ENCODE measurements around the gene GPRC5D. TPM values are rescaled to one million over a fixed set of nuclear protein-coding genes. Genes with fewer than 3 reads are reported as not detected.

Gene GPRC5D
- total RNA-seq (not detected), polyA plus RNA-seq (ENCODE audit: insufficient read length in 6 of 6) (1 to 10 TPM in 2 of 6 donors, under 1 TPM in 4; 0.69 to 1.7 (median 0.84) TPM)
- long read RNA-seq, donor 1, result 0 reads
- long read RNA-seq, donor 2, result 0 reads
- long read RNA-seq, donor 3, result 0 reads
- long read RNA-seq, donor 4, result 0 reads
- long read RNA-seq, donor 5, result 0 reads
- long read RNA-seq, donor 6, result 0 reads
- long read RNA-seq, donor 7, result 0 reads
- long read RNA-seq, donor 8, result 0 reads
- long read RNA-seq, donor 9, result 0 reads
- long read RNA-seq, donor 10, result 0 reads
- long read RNA-seq, donor 11, result 0 reads
- long read RNA-seq, donor 12, result 0 reads

GRCh38 chr12:12952036-12952435 lies at the start of gene GPRC5D:
GPRC5D (minus strand) TSS chr12:12952170; CDS start chr12:12950384, 1,786 bp downstream.
- peaks cover 0 to 7% of the 10 kb centered on the region in 2 donors for H3K36me3 ChIP-seq
- no peaks in the 10 kb centered on the region for H3K9me3 ChIP-seq
- no peak for TF ChIP-seq CTCF (IDR thresholded peaks at IDR 0.05)
- H3K4me3 ChIP-seq, result no peak within 1 kb of the TSS
- H3K27me3 ChIP-seq, result no peaks in the 10 kb centered on the region
- ATAC-seq (no peak), DNase-seq (no peak)
- no peak within 1 kb of the TSS for H3K27ac ChIP-seq
- no peaks in the 10 kb centered on the region for H3K4me1 ChIP-seq
- intact Hi-C loops (cut with DNase I), result no loop called here

- H3K9me3 ChIP-seq, result no peaks in the 10 kb centered on the region
- ATAC-seq (no peak), DNase-seq (no peak)
- TF ChIP-seq CTCF (IDR thresholded peaks at IDR 0.05), result no peak
- peak overlapping the region; percentile 67 to 83 for H3K4me3 ChIP-seq
- H3K27me3 ChIP-seq, result no peaks in the 10 kb centered on the region
- peaks cover 10 to 51% of the 10 kb centered on the region in 2 donors for H3K4me1 ChIP-seq
- peak overlapping the region; percentile 92 to 95 for H3K27ac ChIP-seq
- intact Hi-C loops (cut with DNase I), result loop anchor here in 1 of 2 donors (10.0 kb wide), 2 partner anchors 83 to 223 kb away; no protein-coding TSS in a partner anchor
- H3K36me3 ChIP-seq, result no peaks in the 10 kb centered on the region
These were observed 49.7 kb upstream of the GPRC5D start for GRCh38 chr12:13001775-13002040.

GRCh38 chr12:13000925-13001774 lies 49.2 kb upstream of the GPRC5D start:
- Histone ChIP-seq H3K4me1 (peaks cover 10 to 55% of the 10 kb centered on the region in 2 donors), H3K27me3 (no peaks in the 10 kb centered on the region), H3K4me3 (peak overlapping the region; percentile 67 to 83), H3K9me3 (no peaks in the 10 kb centered on the region), H3K27ac (peak overlapping the region; percentile 92 to 95), H3K36me3 (no peaks in the 10 kb centered on the region)
- peak; percentile 19 to 46 for TF ChIP-seq CTCF (IDR thresholded peaks at IDR 0.05)
- ATAC-seq, result peak; percentile 42
- intact Hi-C loops (cut with DNase I), result loop anchor here in 1 of 2 donors (10.0 kb wide), 2 partner anchors 84 to 224 kb away; no protein-coding TSS in a partner anchor
- peak; percentile 54 to 91 (median 68) for DNase-seq

GRCh38 chr12:13000616-13000924 lies 48.6 kb upstream of the GPRC5D start:
- H3K4me1 ChIP-seq, result peaks cover 10 to 55% of the 10 kb centered on the region in 2 donors
- no peaks in the 10 kb centered on the region for H3K36me3 ChIP-seq
- H3K27me3 ChIP-seq, result no peaks in the 10 kb centered on the region
- no peak for TF ChIP-seq CTCF (IDR thresholded peaks at IDR 0.05)
- ATAC-seq (peak; percentile 46), DNase-seq (no peak)
- peak overlapping the region; percentile 67 to 83 for H3K4me3 ChIP-seq
- H3K27ac ChIP-seq, result peak overlapping the region; percentile 92 to 95
- no peaks in the 10 kb centered on the region for H3K9me3 ChIP-seq
- intact Hi-C loops (cut with DNase I), result loop anchor here in 1 of 2 donors (10.0 kb wide), 2 partner anchors 84 to 224 kb away; no protein-coding TSS in a partner anchor

Data from left lung (tissue), 14 donors.